Sigmoid colon (tissue), 7 donors: ENCODE results near the gene TAF5L. TPM values are rescaled to one million over a fixed set of nuclear protein-coding genes. Genes with fewer than 3 reads are reported as not detected.

Experiments
- DNase-seq: peaks from one replicate; pipeline ENCODE4 v3.0.0-alpha.2; 2019
- H3K27ac ChIP-seq, 4 donors: fragments of 200-600 bp; sonication (generic); one replicate each; pipeline ENCODE4 v1.5.1; 2016 to 2019; ENCODE audit warnings: mild to moderate bottlenecking in 1 of 4
- H3K27me3 ChIP-seq, 3 donors: fragments of 200-600 bp; sonication (generic); one replicate each; pipeline ENCODE4 v1.5.1; 2019; ENCODE audit warnings: mild to moderate bottlenecking in 1 of 3
- H3K36me3 ChIP-seq, 4 donors: fragments of 200-600 bp; sonication (generic); one replicate each; pipeline ENCODE4 v1.5.1; 2016 to 2019
- H3K4me1 ChIP-seq, 4 donors: fragments of 200-600 bp; sonication (generic); one replicate each; pipeline ENCODE4 v1.5.1; 2017 to 2019
- H3K4me3 ChIP-seq, 4 donors: fragments of 200-600 bp; sonication (generic); one replicate each; pipeline ENCODE4 v1.5.1; 2017 to 2019; ENCODE audit warnings: mild to moderate bottlenecking in 2 of 4, moderate library complexity in 1 of 4
- H3K9me3 ChIP-seq, 4 donors: fragments of 200-600 bp in 3 of 4; sonication (generic) in 3 of 4; one replicate each; pipeline versions ENCODE4 v1.5.1 to v1.6.1; 2013 to 2019
- CTCF ChIP-seq, 4 experiments: fragments of 450-650 bp in 3 of 4; fragments of 200-600 bp in 1 of 4; IDR thresholded peaks; one replicate each; pipeline ENCODE4 v1.5.1; 2016 to 2019; ENCODE audit warnings: antibody characterized with exemption in 4 of 4, mild to moderate bottlenecking in 3 of 4, moderate library complexity in 2 of 4
- EP300 ChIP-seq, 4 donors: sonication (generic); formaldehyde crosslinking; IDR thresholded peaks; one replicate each; pipeline ENCODE4 v1.6.1; 2017; ENCODE audit warnings: antibody characterized with exemption in 4 of 4
- POLR2A ChIP-seq, 2 donors: fragments of 450-650 bp; IDR thresholded peaks; one replicate each; pipeline ENCODE4 v1.6.1; 2016; ENCODE audit warnings: antibody characterized with exemption in 2 of 2, mild to moderate bottlenecking in 2 of 2, moderate library complexity in 2 of 2
- POLR2AphosphoS5 ChIP-seq, 4 donors: sonication (generic); formaldehyde crosslinking; IDR thresholded peaks; one replicate each; pipeline ENCODE4 v1.6.1; 2017; ENCODE audit warnings: antibody characterized with exemption in 4 of 4
- WGBS, 2 donors: extraction: QIAGEN DNeasy Blood & Tissue Kit; methylation state at CpG; one replicate each; pipeline ENCODE4 v1.1.7; 2013; 5-methylcytosine and 5-hydroxymethylcytosine counted together
- intact Hi-C: fragments of 100-400 bp; cut with DNase I; formaldehyde crosslinking; loops from one replicate; pipeline ENCODE4 v1.15.1; 2023
- polyA plus RNA-seq, 3 donors: library from polyadenylated mRNA; stranded (reverse); fragments of 200-250 nt; gene quantifications; one replicate each; pipeline ENCODE4 v1.2.3, GENCODE V29; 2013
- total RNA-seq, 4 donors: library from RNA; depleted of rRNA; stranded (reverse); fragments of >200 nt; gene quantifications; one replicate each; pipeline ENCODE4 v1.1.0, GENCODE V29; 2016
- donor health status: healthy with polysubstance abuse.
- donor health status: Bipolar disorder and iron deficiency.
- donor health status: healthy.

Gene TAF5L
- total and polyA plus RNA-seq, 7 donors = 10.6 to 18.0 (median 13.0) TPM

- 91 to 94% methylated on average over 5 of the region's 5 CpGs for WGBS, 2 donors
- no peaks in the 10 kb centered on the region for H3K27me3 ChIP-seq
- no peak overlapping the region for H3K4me3 ChIP-seq
- H3K27ac ChIP-seq = no peak overlapping the region
- TF ChIP-seq POLR2A (IDR thresholded peaks at IDR 0.05) = no peak
- TF ChIP-seq CTCF (IDR thresholded peaks at IDR 0.05) = no peak
- TF ChIP-seq POLR2AphosphoS5 (IDR thresholded peaks at IDR 0.05) = no peak
- TF ChIP-seq EP300 (IDR thresholded peaks at IDR 0.05) = no peak
- intact Hi-C loops = no loop called here
- no peaks in the 10 kb centered on the region for H3K9me3 ChIP-seq
- no peaks in the 10 kb centered on the region for H3K36me3 ChIP-seq
- DNase-seq = no peak
- peaks cover 0 to 55% (median 31%) of the 10 kb centered on the region in 4 donors for H3K4me1 ChIP-seq
Observed at GRCh38 chr1:229619614-229620013, 6.3 kb downstream of the TAF5L start.

- H3K36me3 ChIP-seq = peaks cover 0 to 3% (median under 1%) of the 10 kb centered on the region in 4 donors
- intact Hi-C loops = no loop called here
- H3K4me3 ChIP-seq = no peak overlapping the region
- H3K27me3 ChIP-seq = no peaks in the 10 kb centered on the region
- peaks cover 0 to 48% (median 25%) of the 10 kb centered on the region in 4 donors for H3K4me1 ChIP-seq
- TF ChIP-seq POLR2A (IDR thresholded peaks at IDR 0.05) (no peak), EP300 (IDR thresholded peaks at IDR 0.05) (no peak), POLR2AphosphoS5 (IDR thresholded peaks at IDR 0.05) (no peak), CTCF (IDR thresholded peaks at IDR 0.05) (no peak)
- H3K9me3 ChIP-seq = no peaks in the 10 kb centered on the region
- no peak for DNase-seq
- H3K27ac ChIP-seq = no peak overlapping the region
Observed at GRCh38 chr1:229619002-229619401, 6.9 kb downstream of the TAF5L start.

- no peak overlapping the region for H3K4me3 ChIP-seq
- whole genome bisulfite sequencing, 2 donors = 90% methylated on average over 11 of the region's 11 CpGs
- H3K27me3 ChIP-seq = no peaks in the 10 kb centered on the region
- H3K4me1 ChIP-seq = peaks cover 0 to 34% (median 15%) of the 10 kb centered on the region in 4 donors
- H3K36me3 ChIP-seq = peaks cover 0 to 18% (median 8%) of the 10 kb centered on the region in 4 donors
- intact Hi-C loops = no loop called here
- H3K27ac ChIP-seq = no peak overlapping the region
- H3K9me3 ChIP-seq = no peaks in the 10 kb centered on the region
- TF ChIP-seq POLR2A (IDR thresholded peaks at IDR 0.05) = no peak
- TF ChIP-seq CTCF (IDR thresholded peaks at IDR 0.05) = no peak
- TF ChIP-seq POLR2AphosphoS5 (IDR thresholded peaks at IDR 0.05) = no peak
- TF ChIP-seq EP300 (IDR thresholded peaks at IDR 0.05) = no peak
- DNase-seq = no peak
Observed at GRCh38 chr1:229617351-229618100, 8.4 kb downstream of the TAF5L start.

- DNase-seq = no peak
- H3K27ac ChIP-seq = no peak overlapping the region
- no peak for TF ChIP-seq CTCF (IDR thresholded peaks at IDR 0.05)
- no peak for TF ChIP-seq POLR2AphosphoS5 (IDR thresholded peaks at IDR 0.05)
- TF ChIP-seq EP300 (IDR thresholded peaks at IDR 0.05) = no peak
- no peak for TF ChIP-seq POLR2A (IDR thresholded peaks at IDR 0.05)
- H3K9me3 ChIP-seq = no peaks in the 10 kb centered on the region
- peaks cover 0 to 10% (median 5%) of the 10 kb centered on the region in 4 donors for H3K4me1 ChIP-seq
- H3K27me3 ChIP-seq = no peaks in the 10 kb centered on the region
- 97 to 98% methylated on average over 2 of the region's 2 CpGs for WGBS, 2 donors
- no peak overlapping the region for H3K4me3 ChIP-seq
- peaks cover 0 to 46% (median 28%) of the 10 kb centered on the region in 4 donors for H3K36me3 ChIP-seq
- intact Hi-C loops = no loop called here
Observed at GRCh38 chr1:229614701-229615100, 11.2 kb downstream of the TAF5L start.
